ACC112 (cell line): ENCODE results near the gene GNS.

Experiments
- H2AFZ ChIP-seq: fragments of 200-600 bp; sonication (generic); one replicate; pipeline ENCODE4 v1.6.0; 2017; ENCODE audit warnings: antibody characterized with exemption, low read length; ENCODE audit not compliant: unreplicated experiment
- H3K27ac ChIP-seq: fragments of 200-600 bp; sonication (generic); 2 replicates; pipeline ENCODE4 v1.5.1; 2014; ENCODE audit warnings: low read depth, mild to moderate bottlenecking, antibody characterized with exemption, low read length, moderate library complexity
- H3K27me3 ChIP-seq: fragments of 200-600 bp; sonication (generic); 2 replicates; pipeline ENCODE4 v1.6.1; 2014; ENCODE audit warnings: mild to moderate bottlenecking, antibody characterized with exemption, low read length, moderate library complexity, mixed read lengths; ENCODE audit not compliant: insufficient read depth
- H3K36me3 ChIP-seq: fragments of 200-600 bp; sonication (generic); 2 replicates; pipeline ENCODE4 v1.6.1; 2016; ENCODE audit warnings: mild to moderate bottlenecking, antibody characterized with exemption, low read length, moderate library complexity, mixed read lengths; ENCODE audit not compliant: insufficient read depth
- H3K4me1 ChIP-seq: fragments of 200-600 bp; sonication (generic); one replicate; pipeline ENCODE4 v1.6.1; 2016; ENCODE audit warnings: low read length, mixed read lengths; ENCODE audit not compliant: insufficient read depth, unreplicated experiment, control insufficient read depth
- H3K4me3 ChIP-seq: fragments of 200-600 bp; sonication (generic); 2 replicates; pipeline ENCODE4 v1.5.1; 2014; ENCODE audit warnings: mild to moderate bottlenecking, low read depth, low read length
- H3K79me2 ChIP-seq: fragments of 200-600 bp; sonication (generic); one replicate; pipeline ENCODE4 v1.6.0; 2016; ENCODE audit warnings: low read length; ENCODE audit not compliant: control insufficient read depth, unreplicated experiment, insufficient read depth

The GNS gene

GRCh38 chr12:64665514-64665913, 93.7 kb downstream of the GNS start:
- Histone ChIP-seq H2AFZ (no peak overlapping the region), H3K4me3 (no peak overlapping the region), H3K79me2 (peaks cover 14% of the 10 kb centered on the region), H3K4me1 (peaks cover 9% of the 10 kb centered on the region), H3K27me3 (no peaks in the 10 kb centered on the region), H3K36me3 (no peaks in the 10 kb centered on the region), H3K27ac (no peak overlapping the region)
